DMS79 treated with DMSO at 0.1 percent for 48 hours (cell line): Measurements from ENCODE around the gene DNAAF5.

Experiments used
- DNase-seq: peaks from one replicate; lab custom pipeline; 2025; lab: John Stamatoyannopoulos, UW

The DNAAF5 gene

GRCh38 chr7:815284-816216 lies 89.1 kb downstream of the DNAAF5 start:
- DNase-seq, result peak; percentile 82

- peak; percentile 92 for DNase-seq
Observed at GRCh38 chr7:816300-816750, 89.8 kb downstream of the DNAAF5 start.

- DNase-seq, result peak; percentile 30
Observed at GRCh38 chr7:816751-817671, 90.5 kb downstream of the DNAAF5 start.

- no peak for DNase-seq
Observed at GRCh38 chr7:818031-818699, 91.7 kb downstream of the DNAAF5 start.

- no peak for DNase-seq
Observed at GRCh38 chr7:820341-820740, 93.8 kb downstream of the DNAAF5 start.

- DNase-seq, result no peak
Observed at GRCh38 chr7:821688-822087, 95.2 kb downstream of the DNAAF5 start.

GRCh38 chr7:822692-823276 lies 96.3 kb downstream of the DNAAF5 start:
- DNase-seq, result no peak

GRCh38 chr7:823649-824048 lies 97.2 kb downstream of the DNAAF5 start:
- peak; percentile 9 for DNase-seq

- no peak for DNase-seq
Observed at GRCh38 chr7:824081-824480, 97.6 kb downstream of the DNAAF5 start.

GRCh38 chr7:824664-825063 lies 98.2 kb downstream of the DNAAF5 start:
- no peak for DNase-seq

- no peak for DNase-seq
Observed at GRCh38 chr7:825386-825785, 98.9 kb downstream of the DNAAF5 start.

GRCh38 chr7:826230-826917 lies 99.9 kb downstream of the DNAAF5 start:
- no peak for DNase-seq

GRCh38 chr7:828793-829561 lies 102.5 kb downstream of the DNAAF5 start:
- no peak for DNase-seq

- DNase-seq, result no peak
Observed at GRCh38 chr7:830069-830468, 103.6 kb downstream of the DNAAF5 start.

- DNase-seq, result no peak
Observed at GRCh38 chr7:831596-832166, 105.2 kb downstream of the DNAAF5 start.

GRCh38 chr7:832167-832967 lies 105.9 kb downstream of the DNAAF5 start, which contains the start of gene SUN1:
TSS of gene SUN1 (plus strand) at chr7:832476. CDS start at chr7:832525, 49 bp downstream.
- DNase-seq, result no peak

GRCh38 chr7:832968-833424 lies 106.5 kb downstream of the DNAAF5 start:
- no peak for DNase-seq

- DNase-seq, result no peak
Observed at GRCh38 chr7:833601-834258, 107.2 kb downstream of the DNAAF5 start.
